DOHH2 (cell line): ENCODE results near the gene ZNF526.

ENCODE experiments used
- CTCF ChIP-seq: fragments of 200-600 bp; sonication (generic); IDR thresholded peaks from one replicate; pipeline ENCODE4 v1.5.1; 2014; ENCODE audit warnings: antibody characterized with exemption, mild to moderate bottlenecking, low read depth, low read length; ENCODE audit not compliant: poor library complexity, severe bottlenecking
- EZH2phosphoT487 ChIP-seq: fragments of 200-600 bp; sonication (generic); IDR thresholded peaks from 2 replicates; pipeline ENCODE4 v1.6.1; 2017; ENCODE audit warnings: borderline replicate concordance, mild to moderate bottlenecking, antibody characterized with exemption, low read length, moderate library complexity, mixed read lengths

DNA sequence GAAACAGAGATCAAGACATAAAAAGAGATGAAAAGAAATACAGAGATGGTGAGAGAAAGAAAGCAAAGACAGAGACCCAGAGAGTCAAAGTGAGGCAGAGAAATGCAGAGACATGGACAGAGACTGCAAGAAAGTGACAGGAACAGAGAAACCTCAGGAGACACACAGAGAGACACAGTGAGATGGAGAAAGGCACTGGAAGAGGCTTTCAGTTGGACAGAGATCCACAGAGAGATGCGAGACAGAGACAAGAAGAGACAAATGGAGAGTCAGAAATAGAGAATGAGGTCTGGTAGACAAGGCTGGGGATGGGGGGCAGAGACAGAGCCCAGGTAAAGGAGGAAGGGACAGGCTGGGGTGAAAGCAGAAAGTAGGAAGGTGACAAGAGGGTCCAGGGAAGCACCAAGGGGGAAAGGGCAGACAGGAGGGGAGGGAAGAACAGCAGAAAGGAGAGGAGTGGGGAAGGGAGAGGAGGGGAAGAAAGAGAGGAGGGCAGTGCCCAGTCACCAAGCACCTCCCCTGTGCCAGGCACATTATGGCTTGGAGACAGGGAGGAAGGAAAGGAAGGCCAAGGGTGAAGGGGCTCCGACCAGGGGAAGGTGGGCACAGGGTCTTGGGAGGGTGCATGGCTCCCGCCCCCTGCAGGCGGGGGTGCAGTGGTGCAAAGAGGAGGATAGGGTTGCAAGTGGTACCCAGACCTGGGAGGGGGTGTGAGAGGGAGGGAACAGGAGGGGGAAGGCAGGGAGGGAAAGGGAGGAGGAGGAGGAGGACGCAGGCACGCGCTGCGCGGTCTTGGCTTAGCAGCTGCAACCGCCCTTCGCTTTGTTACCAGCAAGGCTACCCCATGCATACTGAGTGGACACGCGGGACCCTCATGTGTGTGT is 41.1 kb upstream of the ZNF526 start:
- peak; percentile 84 for TF ChIP-seq CTCF
- TF ChIP-seq EZH2phosphoT487, result no peak
